Progenitor cell of endocrine pancreas (in vitro differentiated cells): ENCODE data around the gene BOK. TPM values are rescaled to one million over a fixed set of nuclear protein-coding genes. Genes with fewer than 3 reads are reported as not detected.

Source experiments
- DNase-seq: peaks from one replicate; pipeline ENCODE4 v3.0.0; 2021; ENCODE audit warnings: low spot score; ENCODE audit not compliant: unreplicated experiment
- H3K27ac Mint-ChIP-seq: 2 replicates; pipeline ENCODE4 v1.8.0; 2021; ENCODE audit warnings: mild to moderate bottlenecking, moderate library complexity, mixed read lengths
- H3K27me3 Mint-ChIP-seq: 2 replicates; pipeline ENCODE4 v1.8.0; 2021; ENCODE audit warnings: mixed read lengths
- H3K36me3 Mint-ChIP-seq: 2 replicates; pipeline ENCODE4 v1.8.0; 2022; ENCODE audit warnings: mixed read lengths; ENCODE audit not compliant: insufficient read depth
- H3K4me1 Mint-ChIP-seq: 2 replicates; pipeline ENCODE4 v1.8.0; 2021; ENCODE audit warnings: low read depth, mixed read lengths
- H3K4me3 Mint-ChIP-seq: 2 replicates; pipeline ENCODE4 v1.8.0; 2021; ENCODE audit warnings: low read depth, mild to moderate bottlenecking, moderate library complexity, mixed read lengths
- H3K9me3 Mint-ChIP-seq: 2 replicates; pipeline ENCODE4 v1.8.0; 2021; ENCODE audit warnings: low read depth, mixed read lengths
- total RNA-seq: library from RNA; stranded (reverse); gene quantifications from 2 replicates; pipeline ENCODE4 v1.2.1, GENCODE V29; 2021
- TF ChIP-seq, protein P1 (sequence below): fragments of 200-600 bp; sonication (generic); IDR thresholded peaks from one replicate; pipeline ENCODE4 v1.5.0; 2021; ENCODE audit warnings: antibody characterized with exemption, mild to moderate bottlenecking; ENCODE audit not compliant: unreplicated experiment

BOK gene
- total RNA-seq, 1 donor from 2014 or later: 8.0 TPM

DNA sequence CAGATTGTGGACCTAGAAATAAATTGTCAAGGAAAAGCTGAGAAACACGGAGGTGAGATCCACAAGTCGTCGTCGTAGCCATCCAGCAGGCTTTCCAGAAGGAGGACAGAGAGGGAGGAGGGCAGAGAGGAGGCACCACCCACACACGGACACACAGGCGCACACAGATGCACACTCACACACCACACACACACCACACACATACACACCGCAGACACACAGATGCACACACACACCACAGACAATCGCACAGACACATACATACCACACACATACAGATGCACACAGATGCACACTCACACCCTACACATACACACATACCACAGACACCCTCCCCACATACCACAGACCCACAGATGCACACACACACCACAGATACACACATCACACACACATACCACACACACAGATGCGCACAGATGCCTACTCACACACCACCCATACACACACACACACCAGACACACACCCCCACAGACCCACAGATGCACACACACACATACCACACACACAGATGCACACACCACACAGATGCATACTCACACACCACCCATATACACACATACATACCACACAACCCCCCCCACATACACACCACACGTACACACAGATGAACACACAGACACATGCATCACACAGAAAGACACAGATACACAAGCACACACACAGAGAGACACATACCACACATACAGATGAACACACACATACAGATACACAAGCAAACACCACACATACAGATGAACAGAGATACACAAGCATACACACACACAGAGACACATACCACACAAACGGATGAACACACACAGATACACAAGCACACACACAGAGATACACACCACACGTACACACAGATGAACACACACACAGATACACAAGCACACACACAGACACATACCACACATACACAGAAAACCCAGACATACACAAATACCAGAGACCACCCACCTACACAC is 12.7 kb upstream of the BOK start:
- Mint-ChIP-seq H3K4me1 (peaks cover 3% of the 10 kb centered on the region), H3K9me3 (no peaks in the 10 kb centered on the region), H3K36me3 (no peaks in the 10 kb centered on the region), H3K4me3 (no peak overlapping the region), H3K27me3 (peaks cover 28% of the 10 kb centered on the region), H3K27ac (no peak overlapping the region)
- TF ChIP-seq, protein P1, sequence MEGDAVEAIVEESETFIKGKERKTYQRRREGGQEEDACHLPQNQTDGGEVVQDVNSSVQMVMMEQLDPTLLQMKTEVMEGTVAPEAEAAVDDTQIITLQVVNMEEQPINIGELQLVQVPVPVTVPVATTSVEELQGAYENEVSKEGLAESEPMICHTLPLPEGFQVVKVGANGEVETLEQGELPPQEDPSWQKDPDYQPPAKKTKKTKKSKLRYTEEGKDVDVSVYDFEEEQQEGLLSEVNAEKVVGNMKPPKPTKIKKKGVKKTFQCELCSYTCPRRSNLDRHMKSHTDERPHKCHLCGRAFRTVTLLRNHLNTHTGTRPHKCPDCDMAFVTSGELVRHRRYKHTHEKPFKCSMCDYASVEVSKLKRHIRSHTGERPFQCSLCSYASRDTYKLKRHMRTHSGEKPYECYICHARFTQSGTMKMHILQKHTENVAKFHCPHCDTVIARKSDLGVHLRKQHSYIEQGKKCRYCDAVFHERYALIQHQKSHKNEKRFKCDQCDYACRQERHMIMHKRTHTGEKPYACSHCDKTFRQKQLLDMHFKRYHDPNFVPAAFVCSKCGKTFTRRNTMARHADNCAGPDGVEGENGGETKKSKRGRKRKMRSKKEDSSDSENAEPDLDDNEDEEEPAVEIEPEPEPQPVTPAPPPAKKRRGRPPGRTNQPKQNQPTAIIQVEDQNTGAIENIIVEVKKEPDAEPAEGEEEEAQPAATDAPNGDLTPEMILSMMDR: no peak
- no peak for DNase-seq

DNA sequence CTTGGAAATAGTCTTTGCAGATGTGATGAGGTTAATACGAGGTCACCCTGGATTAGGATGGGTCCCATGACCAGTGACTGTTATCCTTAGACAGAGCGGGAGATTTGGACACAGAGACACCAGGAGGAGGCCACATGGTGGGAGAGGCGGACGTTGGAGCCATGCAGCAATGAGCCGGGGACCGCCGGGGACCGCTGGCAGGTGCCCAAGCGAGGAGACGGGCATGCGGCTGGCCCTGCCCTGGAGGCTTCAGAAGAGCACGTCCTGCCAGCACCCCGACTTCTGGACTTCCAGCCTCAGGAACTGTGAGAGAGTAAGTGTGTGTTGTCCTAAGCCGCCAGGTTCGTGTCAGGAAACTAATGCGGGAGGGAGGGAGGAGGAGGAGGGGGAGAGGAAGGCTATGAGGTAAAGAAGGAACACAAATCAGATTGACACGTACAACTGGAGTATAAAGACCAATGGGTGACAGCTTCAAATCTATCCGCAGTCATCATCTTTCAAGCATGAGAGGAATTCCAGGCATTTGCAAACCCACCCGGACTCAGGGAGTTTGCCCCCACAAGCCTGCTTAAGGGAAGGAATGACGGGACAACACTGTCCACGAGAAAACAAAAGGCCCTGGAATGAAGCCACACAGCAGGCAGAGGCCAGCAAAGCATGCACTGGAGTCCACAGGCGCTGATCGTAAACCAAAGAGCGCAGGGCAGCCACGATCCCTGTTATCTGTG is 11.6 kb upstream of the BOK start:
- Mint-ChIP-seq H3K4me1 (peaks cover 3% of the 10 kb centered on the region), H3K36me3 (no peaks in the 10 kb centered on the region), H3K27me3 (peaks cover 33% of the 10 kb centered on the region), H3K9me3 (no peaks in the 10 kb centered on the region), H3K4me3 (no peak overlapping the region), H3K27ac (peak overlapping the region; percentile 88)
- DNase-seq: no peak
- TF ChIP-seq, protein P1: no peak

DNA sequence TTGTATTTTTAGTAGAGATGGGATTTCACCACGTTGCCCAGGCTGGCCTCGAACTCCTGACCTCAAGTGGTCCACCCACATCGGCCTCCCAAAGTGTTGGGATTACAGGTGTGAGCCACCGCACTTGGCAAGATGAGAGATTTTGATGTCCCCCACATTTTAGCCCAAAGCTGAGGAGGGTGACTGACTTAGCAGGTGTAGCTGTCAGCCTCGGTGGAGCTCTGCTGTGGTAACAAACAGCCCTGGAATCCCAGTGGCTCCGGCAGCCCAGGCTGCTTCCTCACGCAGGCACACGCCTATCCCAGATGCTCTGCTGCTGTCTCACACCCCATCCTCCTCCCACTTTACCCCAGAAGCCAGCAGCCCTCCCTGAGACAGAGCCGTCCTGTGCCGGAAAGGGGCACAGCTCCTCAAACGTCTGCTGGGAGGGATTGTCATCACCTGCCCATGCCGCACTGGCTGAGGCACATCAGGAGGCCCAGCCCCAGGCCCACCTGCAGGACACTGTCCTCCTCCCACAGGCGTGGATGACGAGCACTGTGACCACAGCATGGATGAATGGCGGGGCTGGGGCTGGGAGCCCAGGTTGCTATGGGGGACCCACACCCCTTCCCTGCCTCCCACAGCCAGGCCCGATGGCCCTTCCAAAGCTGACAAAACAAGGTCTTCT is 10.6 kb upstream of the BOK start:
- no peak for DNase-seq
- TF ChIP-seq, protein P1: no peak
- Mint-ChIP-seq H3K9me3 (no peaks in the 10 kb centered on the region), H3K4me3 (no peak overlapping the region), H3K4me1 (peaks cover 3% of the 10 kb centered on the region), H3K36me3 (no peaks in the 10 kb centered on the region), H3K27ac (no peak overlapping the region), H3K27me3 (peaks cover 29% of the 10 kb centered on the region)

DNA sequence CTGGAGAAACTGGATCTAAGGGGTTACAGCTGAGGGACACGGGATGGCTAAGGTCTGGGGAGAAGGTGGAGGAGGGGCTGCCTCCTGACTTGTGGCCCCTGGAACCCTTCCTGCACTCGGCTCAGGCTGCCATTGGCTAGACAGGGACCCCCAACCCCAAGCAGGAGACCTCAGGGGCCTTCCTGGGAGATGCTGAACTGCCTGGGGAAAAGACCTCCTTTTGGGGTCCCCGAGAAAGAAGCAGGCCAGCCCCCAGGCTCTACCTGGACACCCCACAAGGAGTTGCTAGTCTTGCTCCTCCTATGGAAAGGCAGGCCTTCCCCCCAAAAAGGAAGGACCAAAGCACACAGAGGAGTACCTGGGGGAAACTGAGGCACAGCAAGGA is 10.1 kb upstream of the BOK start:
- peaks cover 26% of the 10 kb centered on the region for H3K27me3 Mint-ChIP-seq

More for the DNA sequence above, 10.1 kb upstream of the BOK start:
- Mint-ChIP-seq H3K36me3 (no peaks in the 10 kb centered on the region), H3K27ac (no peak overlapping the region), H3K4me1 (peaks cover 3% of the 10 kb centered on the region), H3K4me3 (no peak overlapping the region), H3K9me3 (no peaks in the 10 kb centered on the region)
- TF ChIP-seq, protein P1: no peak
- no peak for DNase-seq
